K562 (cell line): Measurements from ENCODE around the gene LAMA2. TPM values are rescaled to one million over a fixed set of nuclear protein-coding genes. Genes with fewer than 3 reads are reported as not detected.

Source experiments
- ATAC-seq: fragments of 200-7000 bp; cut with Tn5 transposase; 3 replicates; pipeline ENCODE4 v1.9.1; 2020; ENCODE audit warnings: moderate library complexity
- BruUV-seq: library from RNA; stranded (reverse); fragments of 400-500 nt; replicated peaks from 2 replicates; lab custom pipeline; 2021; lab: Mats Ljungman, UMichigan
- CTCF ChIA-PET: fragments of 300-600 bp; formaldehyde crosslinking; extraction: SDS; loops from one replicate; lab custom pipeline; 2021; ENCODE audit warnings: low intra/inter-chr PET ratio; lab: Yijun Ruan, JAX
- POLR2A ChIA-PET: fragments of 300-600, 350-650 bp; sonication (Branson Sonifier 250); formaldehyde crosslinking; extraction: SDS; loops from one replicate; lab custom pipeline; 2021; ENCODE audit warnings: antibody characterized with exemption, inconsistent platforms; lab: Yijun Ruan, JAX
- DNase-seq, 4 experiments: peaks; one replicate each; pipeline versions ENCODE4 v3.0.0 to v3.0.0-alpha.2; 2011 to 2018; ENCODE audit warnings: low spot score in 3 of 4, mixed read lengths in 3 of 4; ENCODE audit errors: extremely low read depth in 1 of 4
- FAIRE-seq: peaks from 2 replicates; lab custom pipeline; 2011; peaks lifted over from hg19 to GRCh38; lab: Jason Lieb, UNC
- H2AFZ ChIP-seq: 2 replicates; pipeline ENCODE4 v1.6.0; 2011; ENCODE audit warnings: low read depth, low read length, control low read depth, inconsistent platforms
- H3K27ac ChIP-seq: fragments of 200-600 bp; 3 replicates; pipeline ENCODE4 v1.8.0; 2011; ENCODE audit warnings: low read depth, mild to moderate bottlenecking, control low read depth, inconsistent platforms, low read length, moderate library complexity, mixed read lengths; ENCODE audit errors: extremely low read depth
- H3K27me3 ChIP-seq, 2 experiments: fragments of 300-600 bp in 1 of 2; 2 replicates in 1 of 2; 3 replicates in 1 of 2; pipeline versions ENCODE4 v1.6.0 to v1.8.0; 2011; ENCODE audit warnings: inconsistent platforms in 2 of 2, low read length in 2 of 2, mild to moderate bottlenecking in 1 of 2, mixed read lengths in 1 of 2, moderate library complexity in 1 of 2; ENCODE audit not compliant: control insufficient read depth in 2 of 2, insufficient read depth in 2 of 2
- H3K36me3 ChIP-seq: fragments of 300-600 bp; 3 replicates; pipeline ENCODE4 v1.8.0; 2011; ENCODE audit warnings: mild to moderate bottlenecking, low read length, inconsistent platforms; ENCODE audit not compliant: control insufficient read depth, insufficient read depth
- H3K4me1 ChIP-seq, 2 experiments: fragments of 200-600 bp in 1 of 2; replicated peaks in 1 of 2; 2 replicates in 1 of 2; 3 replicates in 1 of 2; pipeline versions ENCODE4 v1.5.1 to v1.8.0; 2011; ENCODE audit warnings: inconsistent platforms in 2 of 2, low read length in 2 of 2, mild to moderate bottlenecking in 1 of 2, mixed read lengths in 1 of 2, moderate library complexity in 1 of 2; ENCODE audit not compliant: control insufficient read depth in 2 of 2, insufficient read depth in 2 of 2
- H3K4me2 ChIP-seq: 2 replicates; pipeline ENCODE4 v1.6.1; 2011; ENCODE audit warnings: low read length, control low read depth, inconsistent platforms, mixed read lengths; ENCODE audit not compliant: insufficient read depth
- H3K4me3 ChIP-seq: fragments of 200-600 bp; sonication (generic), shearing (Covaris generic); 2 replicates; pipeline ENCODE4 v1.5.1; 2016; ENCODE audit warnings: control low read depth, inconsistent platforms
- H3K79me2 ChIP-seq: fragments of 200-600 bp; 3 replicates; pipeline ENCODE4 v1.8.0; 2011; ENCODE audit warnings: low read length, inconsistent platforms; ENCODE audit not compliant: control insufficient read depth, insufficient read depth
- H3K9ac ChIP-seq, 2 experiments: 2 replicates each; pipeline versions ENCODE4 v1.6.0 to v1.6.1; 2011; ENCODE audit warnings: low read depth in 2 of 2, low read length in 2 of 2, control low read depth in 1 of 2, inconsistent platforms in 1 of 2, mild to moderate bottlenecking in 1 of 2, mixed read lengths in 1 of 2; ENCODE audit not compliant: insufficient read depth in 1 of 2
- H3K9me1 ChIP-seq: one replicate; pipeline ENCODE4 v1.6.0; 2011; ENCODE audit warnings: inconsistent platforms, mild to moderate bottlenecking, low read length, moderate library complexity; ENCODE audit not compliant: control insufficient read depth, insufficient read depth
- H3K9me3 ChIP-seq: replicated peaks from 2 replicates; pipeline ENCODE4 v1.5.1; 2011; ENCODE audit warnings: low read depth, low read length, inconsistent platforms; ENCODE audit not compliant: control insufficient read depth, insufficient read depth
- H4K20me1 ChIP-seq: replicated peaks from 2 replicates; pipeline ENCODE4 v1.6.1; 2011; ENCODE audit warnings: low read length, inconsistent platforms, mixed read lengths; ENCODE audit not compliant: control insufficient read depth, insufficient read depth
- FOSL1 ChIP-seq: fragments of 200-800 bp; sonication (Bioruptor generic); conservative IDR thresholded peaks from 2 replicates; pipeline ENCODE4 v1.6.1; 2016; ENCODE audit warnings: missing genetic modification characterization, missing compliant biosample characterization
- FOXA1 ChIP-seq: fragments of 450-650 bp; IDR thresholded peaks from 2 replicates; pipeline ENCODE4 v1.6.1; 2016; ENCODE audit warnings: mild to moderate bottlenecking, borderline replicate concordance
- FOXA3 ChIP-seq, 2 experiments: fragments of 450-650 bp in 1 of 2; sonication (generic) in 1 of 2; formaldehyde crosslinking; IDR thresholded peaks in 1 of 2; conservative IDR thresholded peaks in 1 of 2; 2 replicates each; pipeline versions ENCODE4 v1.4.0 to v1.8.0; 2020 to 2022; ENCODE audit warnings: mild to moderate bottlenecking in 2 of 2, missing genetic modification reagents in 1 of 2
- SMC3 ChIP-seq: conservative IDR thresholded peaks from 2 replicates; pipeline ENCODE4 v1.6.1; 2011; ENCODE audit warnings: low read depth, low read length, improper control_type of control experiment; ENCODE audit not compliant: insufficient read depth
- SNRNP70 ChIP-seq: fragments of 200-400 bp; formaldehyde crosslinking; optimal IDR thresholded peaks from 2 replicates; pipeline ENCODE3; 2017; ENCODE audit warnings: low read depth, low read length
- TARDBP ChIP-seq: fragments of 450-650 bp; IDR thresholded peaks from 2 replicates; pipeline ENCODE4 v1.6.1; 2016
- TCF7L2 ChIP-seq: fragments of 150-350 bp; IDR thresholded peaks from 2 replicates; pipeline ENCODE4 v1.6.1; 2016; ENCODE audit warnings: low read depth, mild to moderate bottlenecking, low read length, moderate library complexity
- ZNF347 ChIP-seq: fragments of 450-650 bp; formaldehyde crosslinking; IDR thresholded peaks from 2 replicates; pipeline ENCODE4 v1.4.0; 2020; ENCODE audit warnings: low read depth, mild to moderate bottlenecking, moderate library complexity
- WGBS: fragments of 100-300 bp; shearing (Covaris generic); methylation state at CpG from one replicate; pipeline ENCODE4 v1.1.6; 2016; ENCODE audit warnings: low coverage, mixed read lengths; ENCODE audit not compliant: insufficient coverage; ENCODE audit errors: missing lambda C conversion rate; 5-methylcytosine and 5-hydroxymethylcytosine counted together
- in situ Hi-C: fragments of 300-500 bp; cut with MboI; formaldehyde crosslinking; loops from 4 replicates; pipeline ENCODE4 v1.15.0; 2018; ENCODE audit warnings: inconsistent platforms, mixed read lengths
- intact Hi-C: fragments of 100-400 bp; cut with micrococcal nuclease; formaldehyde crosslinking; loops from 2 replicates; pipeline ENCODE4 v1.14.2; 2022
- polyA plus RNA-seq, 8 experiments: library from polyadenylated mRNA; depleted of rRNA in 4 of 8; stranded (reverse) in 5 of 8; unstranded in 3 of 8; fragments of >200 nt; fragmentation: Nextera tagmentation in 2 of 8; fragmentation: Illumina TruSeq in 1 of 8; extraction: Ambion mirVana in 2 of 8; extraction: Trizol in 1 of 8; gene quantifications; 2 replicates each; pipeline versions ENCODE4 v1.2.1 to v1.2.3, GENCODE V29; 2011 to 2014; ENCODE audit warnings: inconsistent platforms in 1 of 8, missing spikeins in 1 of 8
- total RNA-seq, 7 experiments: library from RNA; depleted of rRNA in 6 of 7; stranded (reverse); fragments of >200 nt in 6 of 7; fragmentation: Illumina TruSeq in 2 of 7; extraction: Trizol in 2 of 7; gene quantifications; 2 replicates each; pipeline versions ENCODE4 v1.2.1 to v1.2.3, GENCODE V29; 2011 to 2021; ENCODE audit warnings: low replicate concordance in 1 of 7
- TF ChIP-seq, protein P1 (sequence below): sonication (generic); formaldehyde crosslinking; IDR thresholded peaks from 2 replicates; pipeline ENCODE4 v1.8.0; 2023; ENCODE audit warnings: mild to moderate bottlenecking, missing genetic modification reagents
- TF ChIP-seq, protein P2 (sequence below): fragments of 250-450 bp; sonication (Bioruptor Pico); IDR thresholded peaks from 2 replicates; pipeline ENCODE4 v1.5.0; 2020; ENCODE audit warnings: mild to moderate bottlenecking, borderline replicate concordance

LAMA2 gene
- total and polyA plus RNA-seq, 9 of the 15 experiments (the other 6 are each of a cell fraction or from before 2014, with no cell fraction given), result 0.04 to 1.5 (median 0.36) TPM

DNA sequence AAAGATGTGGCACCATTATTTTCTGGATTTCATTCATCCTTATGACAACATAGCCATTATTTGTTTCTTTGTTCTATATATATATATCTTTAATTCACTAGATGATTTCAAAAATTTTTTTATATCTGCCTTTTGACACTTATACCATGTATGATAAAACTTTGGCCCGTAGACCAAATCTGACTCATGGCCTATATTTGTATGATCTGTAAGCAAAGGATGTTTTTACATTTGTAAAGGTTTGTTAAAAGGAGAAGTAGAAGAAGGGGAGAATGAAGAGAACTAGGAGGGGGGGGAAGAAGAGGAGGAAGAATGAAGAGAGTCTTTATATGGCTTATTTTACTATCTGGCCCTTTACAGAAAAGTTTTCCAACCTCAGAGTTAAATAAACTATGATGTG lies 279.7 kb downstream of the LAMA2 start:
- FAIRE-seq (no peak), DNase-seq (no peak), ATAC-seq (no peak)
- in situ Hi-C loops, result no loop called here
- no peak overlapping the region for H3K9ac ChIP-seq
- H3K9me1 ChIP-seq, result no peaks in the 10 kb centered on the region
- H3K4me3 ChIP-seq, result no peak overlapping the region
- no TSS peak for BruUV-seq
- CTCF ChIA-PET, result no interaction called here
- H4K20me1 ChIP-seq, result no peaks in the 10 kb centered on the region
- intact Hi-C loops, result no loop called here
- no peaks in the 10 kb centered on the region for H3K9me3 ChIP-seq
- POLR2A ChIA-PET, result interaction anchor here (0.6 kb wide), 1 partner anchor 129 kb away, joined by 3 read pairs; no protein-coding TSS in a partner anchor
- no peaks in the 10 kb centered on the region for H3K4me1 ChIP-seq
- TF ChIP-seq FOSL1 (tag) (no peak), TCF7L2 (no peak), SMC3 (no peak), TARDBP (no peak), FOXA1 (no peak), SNRNP70 (no peak), FOXA3 (CRISPR knock-in tag; conservative IDR thresholded peaks at IDR 0.05 in 1 of 2, IDR thresholded peaks at IDR 0.05 in 1 of 2) (no peak), ZNF347 (no peak)
- TF ChIP-seq, protein P1, sequence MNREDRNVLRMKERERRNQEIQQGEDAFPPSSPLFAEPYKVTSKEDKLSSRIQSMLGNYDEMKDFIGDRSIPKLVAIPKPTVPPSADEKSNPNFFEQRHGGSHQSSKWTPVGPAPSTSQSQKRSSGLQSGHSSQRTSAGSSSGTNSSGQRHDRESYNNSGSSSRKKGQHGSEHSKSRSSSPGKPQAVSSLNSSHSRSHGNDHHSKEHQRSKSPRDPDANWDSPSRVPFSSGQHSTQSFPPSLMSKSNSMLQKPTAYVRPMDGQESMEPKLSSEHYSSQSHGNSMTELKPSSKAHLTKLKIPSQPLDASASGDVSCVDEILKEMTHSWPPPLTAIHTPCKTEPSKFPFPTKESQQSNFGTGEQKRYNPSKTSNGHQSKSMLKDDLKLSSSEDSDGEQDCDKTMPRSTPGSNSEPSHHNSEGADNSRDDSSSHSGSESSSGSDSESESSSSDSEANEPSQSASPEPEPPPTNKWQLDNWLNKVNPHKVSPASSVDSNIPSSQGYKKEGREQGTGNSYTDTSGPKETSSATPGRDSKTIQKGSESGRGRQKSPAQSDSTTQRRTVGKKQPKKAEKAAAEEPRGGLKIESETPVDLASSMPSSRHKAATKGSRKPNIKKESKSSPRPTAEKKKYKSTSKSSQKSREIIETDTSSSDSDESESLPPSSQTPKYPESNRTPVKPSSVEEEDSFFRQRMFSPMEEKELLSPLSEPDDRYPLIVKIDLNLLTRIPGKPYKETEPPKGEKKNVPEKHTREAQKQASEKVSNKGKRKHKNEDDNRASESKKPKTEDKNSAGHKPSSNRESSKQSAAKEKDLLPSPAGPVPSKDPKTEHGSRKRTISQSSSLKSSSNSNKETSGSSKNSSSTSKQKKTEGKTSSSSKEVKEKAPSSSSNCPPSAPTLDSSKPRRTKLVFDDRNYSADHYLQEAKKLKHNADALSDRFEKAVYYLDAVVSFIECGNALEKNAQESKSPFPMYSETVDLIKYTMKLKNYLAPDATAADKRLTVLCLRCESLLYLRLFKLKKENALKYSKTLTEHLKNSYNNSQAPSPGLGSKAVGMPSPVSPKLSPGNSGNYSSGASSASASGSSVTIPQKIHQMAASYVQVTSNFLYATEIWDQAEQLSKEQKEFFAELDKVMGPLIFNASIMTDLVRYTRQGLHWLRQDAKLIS, result no peak
- TF ChIP-seq, protein P2, sequence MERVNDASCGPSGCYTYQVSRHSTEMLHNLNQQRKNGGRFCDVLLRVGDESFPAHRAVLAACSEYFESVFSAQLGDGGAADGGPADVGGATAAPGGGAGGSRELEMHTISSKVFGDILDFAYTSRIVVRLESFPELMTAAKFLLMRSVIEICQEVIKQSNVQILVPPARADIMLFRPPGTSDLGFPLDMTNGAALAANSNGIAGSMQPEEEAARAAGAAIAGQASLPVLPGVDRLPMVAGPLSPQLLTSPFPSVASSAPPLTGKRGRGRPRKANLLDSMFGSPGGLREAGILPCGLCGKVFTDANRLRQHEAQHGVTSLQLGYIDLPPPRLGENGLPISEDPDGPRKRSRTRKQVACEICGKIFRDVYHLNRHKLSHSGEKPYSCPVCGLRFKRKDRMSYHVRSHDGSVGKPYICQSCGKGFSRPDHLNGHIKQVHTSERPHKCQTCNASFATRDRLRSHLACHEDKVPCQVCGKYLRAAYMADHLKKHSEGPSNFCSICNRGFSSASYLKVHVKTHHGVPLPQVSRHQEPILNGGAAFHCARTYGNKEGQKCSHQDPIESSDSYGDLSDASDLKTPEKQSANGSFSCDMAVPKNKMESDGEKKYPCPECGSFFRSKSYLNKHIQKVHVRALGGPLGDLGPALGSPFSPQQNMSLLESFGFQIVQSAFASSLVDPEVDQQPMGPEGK (CRISPR knock-in tag), result no peak
- H3K27me3 ChIP-seq, result no peaks in the 10 kb centered on the region
- WGBS, result 0% methylated on average over 1 of the region's 1 CpG
- no peak overlapping the region for H3K4me2 ChIP-seq
- H3K27ac ChIP-seq, result no peak overlapping the region
- H3K79me2 ChIP-seq, result no peaks in the 10 kb centered on the region
- no peak overlapping the region for H2AFZ ChIP-seq
- H3K36me3 ChIP-seq, result no peaks in the 10 kb centered on the region
